Keratinocyte (primary cell): Measurements from ENCODE around the gene CACNB2.

Experiments used
- CTCF ChIP-seq, 3 experiments: IDR thresholded peaks in 1 of 3; conservative IDR thresholded peaks in 1 of 3; optimal IDR thresholded peaks in 1 of 3; 2 replicates in 2 of 3; 3 replicates in 1 of 3; pipeline versions ENCODE3 to v1.5.1; 2011; ENCODE audit warnings: low read length in 3 of 3, mild to moderate bottlenecking in 3 of 3, moderate library complexity in 2 of 3, control low read depth in 1 of 3, inconsistent platforms in 1 of 3; ENCODE audit not compliant: insufficient read depth in 2 of 3; ENCODE audit errors: extremely low read depth in 1 of 3
- EZH2 ChIP-seq: IDR thresholded peaks from one replicate; pipeline ENCODE4 v1.6.1; 2012; ENCODE audit warnings: inconsistent platforms, mild to moderate bottlenecking, low read length, moderate library complexity

- TF ChIP-seq CTCF (optimal IDR thresholded peaks at IDR 0.05 in 1 of 3, IDR thresholded peaks at IDR 0.05 in 1 of 3, conservative IDR thresholded peaks at IDR 0.05 in 1 of 3; ENCODE audit: extremely low read depth in 1 of 3, insufficient read depth in 2 of 3, low read length in 3 of 3) (no peak), EZH2 (no peak)
Observed at GRCh38 chr10:18271491-18271890, 131.3 kb downstream of the CACNB2 start.
